ENCODE results near the gene PPP1R14D.

PPP1R14D gene

GRCh38 chr15:40773902-40774301 is 54.6 kb downstream of the PPP1R14D start:
- TF ChIP-seq YY1 (IDR thresholded peaks at IDR 0.05; ENCODE audit: low read depth): no peak
- TF ChIP-seq CEBPB (IDR thresholded peaks at IDR 0.05): no peak
- TF ChIP-seq TCF12 (IDR thresholded peaks at IDR 0.05; ENCODE audit: low read depth): no peak

- TF ChIP-seq USF1 (IDR thresholded peaks at IDR 0.05) (no peak), REST (IDR thresholded peaks at IDR 0.05; ENCODE audit: low read depth) (no peak), EP300 (IDR thresholded peaks at IDR 0.05; ENCODE audit: borderline replicate concordance) (no peak), YY1 (IDR thresholded peaks at IDR 0.05; ENCODE audit: low read depth) (no peak), CREB1 (IDR thresholded peaks at IDR 0.05; ENCODE audit: low read depth) (no peak), TCF12 (IDR thresholded peaks at IDR 0.05; ENCODE audit: low read depth) (no peak), CEBPB (IDR thresholded peaks at IDR 0.05) (no peak)
Observed at GRCh38 chr15:40773496-40773895, 55.0 kb downstream of the PPP1R14D start.

GRCh38 chr15:40772014-40772413 is 56.5 kb downstream of the PPP1R14D start:
- TF ChIP-seq NFIC (IDR thresholded peaks at IDR 0.05) (no peak), TCF12 (IDR thresholded peaks at IDR 0.05; ENCODE audit: low read depth) (no peak), CREB1 (IDR thresholded peaks at IDR 0.05; ENCODE audit: low read depth) (no peak), RAD21 (IDR thresholded peaks at IDR 0.05; ENCODE audit: low read depth) (no peak), FOXM1 (IDR thresholded peaks at IDR 0.05; ENCODE audit: borderline replicate concordance, low read depth) (no peak), ZBTB7A (IDR thresholded peaks at IDR 0.05; ENCODE audit: low read depth) (no peak), REST (IDR thresholded peaks at IDR 0.05; ENCODE audit: low read depth) (no peak), MAX (IDR thresholded peaks at IDR 0.05) (no peak), TEAD4 (IDR thresholded peaks at IDR 0.05) (no peak), EGR1 (IDR thresholded peaks at IDR 0.05) (no peak), EP300 (IDR thresholded peaks at IDR 0.05; ENCODE audit: borderline replicate concordance) (no peak), USF1 (IDR thresholded peaks at IDR 0.05) (no peak)

GRCh38 chr15:40771242-40771641 is 57.3 kb downstream of the PPP1R14D start:
- TF ChIP-seq USF1 (IDR thresholded peaks at IDR 0.05): no peak
- no peak for TF ChIP-seq ZBTB7A (IDR thresholded peaks at IDR 0.05; ENCODE audit: low read depth)
- no peak for TF ChIP-seq TAF1 (IDR thresholded peaks at IDR 0.05; ENCODE audit: low read depth)
- TF ChIP-seq MAX (IDR thresholded peaks at IDR 0.05): no peak
- TF ChIP-seq TCF12 (IDR thresholded peaks at IDR 0.05; ENCODE audit: low read depth): no peak
- TF ChIP-seq FOXM1 (IDR thresholded peaks at IDR 0.05; ENCODE audit: borderline replicate concordance, low read depth): no peak
- no peak for TF ChIP-seq TEAD4 (IDR thresholded peaks at IDR 0.05)
- TF ChIP-seq REST (IDR thresholded peaks at IDR 0.05; ENCODE audit: low read depth): no peak
- no peak for TF ChIP-seq CREB1 (IDR thresholded peaks at IDR 0.05; ENCODE audit: low read depth)

- TF ChIP-seq NFIC (IDR thresholded peaks at IDR 0.05): peak; percentile 37; the same call in 1 of the 2 replicates
- peak; percentile 82; the same call in 1 of the 2 replicates for TF ChIP-seq TCF12 (IDR thresholded peaks at IDR 0.05; ENCODE audit: low read depth)
- no peak for TF ChIP-seq ZBTB7A (IDR thresholded peaks at IDR 0.05; ENCODE audit: low read depth)
- TF ChIP-seq USF1 (IDR thresholded peaks at IDR 0.05): 0 out of 2 replicates have a peak, but pooled peaks have one; percentile 10
- no peak for TF ChIP-seq CEBPB (IDR thresholded peaks at IDR 0.05)
- no peak for TF ChIP-seq RAD21 (IDR thresholded peaks at IDR 0.05; ENCODE audit: low read depth)
- TF ChIP-seq EP300 (IDR thresholded peaks at IDR 0.05; ENCODE audit: borderline replicate concordance): peak; percentile 49; the same call in 1 of the 2 replicates
- TF ChIP-seq EGR1 (IDR thresholded peaks at IDR 0.05): 0 out of 2 replicates have a peak, but pooled peaks have one; percentile 26
- TF ChIP-seq MAX (IDR thresholded peaks at IDR 0.05): peak; percentile 66; the same call in 1 of the 2 replicates
- no peak for TF ChIP-seq YY1 (IDR thresholded peaks at IDR 0.05; ENCODE audit: low read depth)
- no peak for TF ChIP-seq TAF1 (IDR thresholded peaks at IDR 0.05; ENCODE audit: low read depth)
Observed at GRCh38 chr15:40770147-40770721, 58.3 kb downstream of the PPP1R14D start.

Data from Ishikawa (cell line).